Astrocyte (in vitro differentiated cells and primary cell): ENCODE data around the gene SEPSECS. TPM values are rescaled to one million over a fixed set of nuclear protein-coding genes. Genes with fewer than 3 reads are reported as not detected.

Experiments used
- DNase-seq: peaks from one replicate; pipeline ENCODE4 v3.0.0-alpha.2; 2010; ENCODE audit warnings: low read depth
- FAIRE-seq: peaks from 2 replicates; lab custom pipeline; 2011; peaks lifted over from hg19 to GRCh38; lab: Jason Lieb, UNC
- H2AFZ ChIP-seq: 2 replicates; pipeline ENCODE4 v1.6.0; 2012; ENCODE audit warnings: low read depth, low read length, inconsistent platforms
- H3K27ac ChIP-seq: 2 replicates; pipeline ENCODE4 v1.5.1; 2011; ENCODE audit warnings: low read depth, low read length, inconsistent platforms
- H3K27me3 ChIP-seq: 2 replicates; pipeline ENCODE4 v1.6.0; 2011; ENCODE audit warnings: low read length, inconsistent platforms; ENCODE audit not compliant: insufficient read depth
- H3K36me3 ChIP-seq: 2 replicates; pipeline ENCODE4 v1.5.1; 2011; ENCODE audit warnings: low read length, inconsistent platforms; ENCODE audit not compliant: insufficient read depth
- H3K4me1 ChIP-seq: 2 replicates; pipeline ENCODE4 v1.5.1; 2011; ENCODE audit warnings: low read length, inconsistent platforms; ENCODE audit not compliant: insufficient read depth
- H3K4me2 ChIP-seq: 2 replicates; pipeline ENCODE4 v1.6.0; 2012; ENCODE audit warnings: low read length, inconsistent platforms
- H3K4me3 ChIP-seq: 2 replicates; pipeline ENCODE4 v1.5.1; 2011; ENCODE audit warnings: low read depth, mild to moderate bottlenecking, low read length, inconsistent platforms; ENCODE audit not compliant: insufficient read depth
- H3K79me2 ChIP-seq: 2 replicates; pipeline ENCODE4 v1.6.0; 2012; ENCODE audit warnings: mild to moderate bottlenecking, low read length, inconsistent platforms; ENCODE audit not compliant: insufficient read depth
- H3K9ac ChIP-seq: 2 replicates; pipeline ENCODE4 v1.6.0; 2012; ENCODE audit warnings: mild to moderate bottlenecking, low read length, inconsistent platforms
- H3K9me3 ChIP-seq: 2 replicates; pipeline ENCODE4 v1.5.1; 2012; ENCODE audit warnings: low read depth, mild to moderate bottlenecking, low read length, inconsistent platforms; ENCODE audit not compliant: insufficient read depth
- H4K20me1 ChIP-seq: 2 replicates; pipeline ENCODE4 v1.6.0; 2012; ENCODE audit warnings: low read length, inconsistent platforms; ENCODE audit not compliant: insufficient read depth
- H3K27ac Mint-ChIP-seq: one replicate; pipeline ENCODE4 v1.8.0; 2021; ENCODE audit warnings: mild to moderate bottlenecking, mixed read lengths; ENCODE audit not compliant: unreplicated experiment
- H3K27me3 Mint-ChIP-seq: one replicate; pipeline ENCODE4 v1.8.0; 2021; ENCODE audit warnings: low read depth, mixed read lengths; ENCODE audit not compliant: unreplicated experiment
- H3K36me3 Mint-ChIP-seq: one replicate; pipeline ENCODE4 v1.8.0; 2021; ENCODE audit warnings: low read depth, mixed read lengths; ENCODE audit not compliant: unreplicated experiment
- H3K4me1 Mint-ChIP-seq: one replicate; pipeline ENCODE4 v1.8.0; 2021; ENCODE audit warnings: low read depth, mixed read lengths; ENCODE audit not compliant: unreplicated experiment
- H3K4me3 Mint-ChIP-seq: one replicate; pipeline ENCODE4 v1.8.0; 2021; ENCODE audit warnings: mild to moderate bottlenecking, moderate library complexity, mixed read lengths; ENCODE audit not compliant: unreplicated experiment
- H3K9me3 Mint-ChIP-seq: one replicate; pipeline ENCODE4 v1.8.0; 2021; ENCODE audit warnings: mild to moderate bottlenecking, mixed read lengths; ENCODE audit not compliant: unreplicated experiment
- EZH2 ChIP-seq: IDR thresholded peaks from 2 replicates; pipeline ENCODE4 v1.6.1; 2012; ENCODE audit warnings: mild to moderate bottlenecking, low read length, inconsistent platforms; ENCODE audit not compliant: insufficient read depth
- total RNA-seq: library from RNA; stranded (reverse); gene quantifications from 2 replicates; pipeline ENCODE4 v1.2.1, GENCODE V29; 2021
- TF ChIP-seq, protein P1 (sequence below): IDR thresholded peaks from 2 replicates; pipeline ENCODE4 v1.5.1; 2011; ENCODE audit warnings: low read depth, mild to moderate bottlenecking, inconsistent platforms, low read length, moderate library complexity; ENCODE audit not compliant: insufficient read depth

SEPSECS gene
- total RNA-seq, 1 donor from 2014 or later, result 4.2 TPM

- Histone ChIP-seq H2AFZ (no peak overlapping the region), H4K20me1 (no peaks in the 10 kb centered on the region), H3K79me2 (no peaks in the 10 kb centered on the region), H3K9ac (no peak overlapping the region), H3K27me3 (peaks cover 2% of the 10 kb centered on the region), H3K9me3 (peaks cover 7% of the 10 kb centered on the region), H3K4me3 (no peak overlapping the region), H3K36me3 (no peaks in the 10 kb centered on the region), H3K4me1 (peaks cover 9% of the 10 kb centered on the region), H3K4me2 (no peak overlapping the region), H3K27ac (no peak overlapping the region)
- H3K36me3 Mint-ChIP-seq, result no peaks in the 10 kb centered on the region
- H3K27ac Mint-ChIP-seq, result no peak overlapping the region
- TF ChIP-seq, protein P1, sequence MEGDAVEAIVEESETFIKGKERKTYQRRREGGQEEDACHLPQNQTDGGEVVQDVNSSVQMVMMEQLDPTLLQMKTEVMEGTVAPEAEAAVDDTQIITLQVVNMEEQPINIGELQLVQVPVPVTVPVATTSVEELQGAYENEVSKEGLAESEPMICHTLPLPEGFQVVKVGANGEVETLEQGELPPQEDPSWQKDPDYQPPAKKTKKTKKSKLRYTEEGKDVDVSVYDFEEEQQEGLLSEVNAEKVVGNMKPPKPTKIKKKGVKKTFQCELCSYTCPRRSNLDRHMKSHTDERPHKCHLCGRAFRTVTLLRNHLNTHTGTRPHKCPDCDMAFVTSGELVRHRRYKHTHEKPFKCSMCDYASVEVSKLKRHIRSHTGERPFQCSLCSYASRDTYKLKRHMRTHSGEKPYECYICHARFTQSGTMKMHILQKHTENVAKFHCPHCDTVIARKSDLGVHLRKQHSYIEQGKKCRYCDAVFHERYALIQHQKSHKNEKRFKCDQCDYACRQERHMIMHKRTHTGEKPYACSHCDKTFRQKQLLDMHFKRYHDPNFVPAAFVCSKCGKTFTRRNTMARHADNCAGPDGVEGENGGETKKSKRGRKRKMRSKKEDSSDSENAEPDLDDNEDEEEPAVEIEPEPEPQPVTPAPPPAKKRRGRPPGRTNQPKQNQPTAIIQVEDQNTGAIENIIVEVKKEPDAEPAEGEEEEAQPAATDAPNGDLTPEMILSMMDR, result no peak
- TF ChIP-seq EZH2, result no peak
- H3K27me3 Mint-ChIP-seq, result peaks cover 20% of the 10 kb centered on the region
- H3K9me3 Mint-ChIP-seq, result peaks cover 7% of the 10 kb centered on the region
- peaks cover 7% of the 10 kb centered on the region for H3K4me1 Mint-ChIP-seq
- FAIRE-seq (no peak), DNase-seq (no peak)
- no peak overlapping the region for H3K4me3 Mint-ChIP-seq
These were observed 63.8 kb downstream of the SEPSECS start for GRCh38 chr4:25096251-25096980.

- peaks cover 7% of the 10 kb centered on the region for H3K4me1 Mint-ChIP-seq
- H3K36me3 ChIP-seq, result no peaks in the 10 kb centered on the region
- no peaks in the 10 kb centered on the region for H3K79me2 ChIP-seq
- FAIRE-seq, result no peak
- peaks cover 5% of the 10 kb centered on the region for H3K9me3 Mint-ChIP-seq
- H3K4me3 ChIP-seq, result no peak overlapping the region
- H4K20me1 ChIP-seq, result no peaks in the 10 kb centered on the region
- no peak overlapping the region for H3K4me2 ChIP-seq
- peaks cover 2% of the 10 kb centered on the region for H3K27me3 ChIP-seq
- peaks cover 7% of the 10 kb centered on the region for H3K9me3 ChIP-seq
- no peaks in the 10 kb centered on the region for H3K36me3 Mint-ChIP-seq
- TF ChIP-seq, protein P1, result no peak
- TF ChIP-seq EZH2, result no peak
- peaks cover 20% of the 10 kb centered on the region for H3K27me3 Mint-ChIP-seq
- H3K4me1 ChIP-seq, result peaks cover 9% of the 10 kb centered on the region
- H2AFZ ChIP-seq, result no peak overlapping the region
- H3K9ac ChIP-seq, result no peak overlapping the region
- no peak overlapping the region for H3K27ac ChIP-seq
- no peak overlapping the region for H3K4me3 Mint-ChIP-seq
- no peak for DNase-seq
- H3K27ac Mint-ChIP-seq, result no peak overlapping the region
These were observed 64.4 kb downstream of the SEPSECS start for GRCh38 chr4:25095837-25096236.

GRCh38 chr4:25092139-25092538, 68.1 kb downstream of the SEPSECS start:
- FAIRE-seq, result no peak

More at GRCh38 chr4:25092139-25092538, 68.1 kb downstream of the SEPSECS start:
- H3K4me1 Mint-ChIP-seq, result peaks cover 7% of the 10 kb centered on the region
- no peak overlapping the region for H3K4me2 ChIP-seq
- H3K9me3 Mint-ChIP-seq, result peaks cover 3% of the 10 kb centered on the region
- peaks cover 17% of the 10 kb centered on the region for H3K27me3 ChIP-seq
- H3K9ac ChIP-seq, result no peak overlapping the region
- no peaks in the 10 kb centered on the region for H3K79me2 ChIP-seq
- H3K36me3 ChIP-seq, result no peaks in the 10 kb centered on the region
- H3K4me1 ChIP-seq, result peaks cover 10% of the 10 kb centered on the region
- H3K27ac ChIP-seq, result no peak overlapping the region
- TF ChIP-seq, protein P1, result no peak
- TF ChIP-seq EZH2, result no peak
- no peak overlapping the region for H3K4me3 Mint-ChIP-seq
- H3K36me3 Mint-ChIP-seq, result no peaks in the 10 kb centered on the region
- H2AFZ ChIP-seq, result no peak overlapping the region
- H3K27ac Mint-ChIP-seq, result no peak overlapping the region
- no peaks in the 10 kb centered on the region for H4K20me1 ChIP-seq
- DNase-seq, result no peak
- H3K9me3 ChIP-seq, result peaks cover 7% of the 10 kb centered on the region
- peaks cover 18% of the 10 kb centered on the region for H3K27me3 Mint-ChIP-seq
- no peak overlapping the region for H3K4me3 ChIP-seq
